HG03571 (cell line): ENCODE measurements around the gene RPAP2.
"Not testable (repeated sequence)": the region's sequence is repeated elsewhere in the genome, so short reads cannot be mapped to it uniquely, and the experiment has no call there.

ENCODE experiments used
- ATAC-seq: cut with Tn5 transposase; IDR thresholded peaks from one replicate; pipeline ENCODE4 v1.9.1; 2021; ENCODE audit not compliant: unreplicated experiment

RPAP2 gene

DNA sequence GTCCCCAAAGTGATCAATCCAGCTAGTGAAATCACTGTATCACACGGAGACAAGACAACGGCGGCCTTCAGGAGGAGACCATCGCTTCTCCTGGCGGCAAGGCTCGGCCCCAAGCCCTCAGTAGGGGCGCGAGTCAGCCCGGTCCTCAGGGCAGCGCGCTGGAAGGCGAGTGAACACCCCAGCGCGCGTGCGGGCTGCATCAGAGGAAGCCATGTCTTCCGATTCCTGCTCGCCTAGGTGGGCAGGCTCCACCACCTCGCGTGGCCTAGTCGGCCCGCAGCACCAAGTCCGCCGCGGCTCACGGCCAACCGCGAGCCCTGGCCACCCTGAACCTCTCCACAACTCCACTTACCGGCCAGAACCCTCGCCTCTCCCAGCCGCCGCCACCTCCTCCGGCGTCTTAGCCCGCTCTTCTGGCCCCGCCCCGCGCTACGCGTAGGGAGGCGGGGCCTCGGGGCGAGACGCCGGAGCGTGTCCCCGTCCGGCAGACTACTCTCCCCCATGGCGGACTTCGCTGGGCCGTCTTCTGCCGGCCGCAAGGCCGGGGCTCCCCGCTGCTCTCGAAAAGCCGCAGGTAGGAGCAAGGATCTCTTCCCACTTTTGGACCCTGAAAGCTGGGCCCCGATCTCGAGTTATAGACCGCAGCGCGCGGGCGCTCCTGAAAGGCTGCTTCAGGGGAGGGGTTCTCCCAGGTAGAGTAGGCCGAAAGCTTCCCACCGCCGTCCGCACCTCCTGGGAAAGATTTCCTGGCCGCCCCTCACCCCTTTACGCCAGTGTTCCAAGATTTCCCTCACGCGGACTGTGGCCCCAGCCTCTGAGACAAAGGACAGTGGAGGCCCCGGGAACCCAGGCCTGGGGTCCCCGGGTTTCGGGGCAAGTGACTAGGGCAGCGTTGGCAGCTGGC, at the start of gene RPAP2, which contains the start of gene GLMN:
TSS of gene RPAP2 (plus strand) at position 487 of the 904 bp plus-strand sequence. CDS start at position 502, 15 bp downstream.
TSS of gene GLMN (minus strand) at position 415 of the 904 bp plus-strand sequence. CDS start 988 bp downstream, outside the sequence.
- peak; percentile 99 for ATAC-seq

DNA sequence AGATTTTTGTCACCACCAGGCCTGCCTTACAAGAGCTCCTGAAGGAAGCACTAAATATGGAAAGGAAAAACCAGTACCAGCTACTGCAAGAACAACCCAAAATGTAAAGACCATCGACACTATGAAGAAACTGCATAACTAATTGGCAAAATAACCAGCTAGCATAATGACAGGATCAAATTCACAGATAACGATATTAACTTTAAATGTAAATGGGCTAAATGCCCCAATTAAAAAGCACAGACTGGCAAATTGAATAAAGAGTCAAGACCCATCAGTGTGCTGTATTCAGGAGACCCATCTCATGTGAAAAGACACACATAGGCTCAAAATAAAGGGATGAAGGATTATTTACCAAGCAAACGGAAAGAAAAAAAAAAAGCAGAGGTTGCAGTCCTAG, 44.1 kb upstream of the RPAP2 start:
- not testable (repeated sequence) for ATAC-seq

DNA sequence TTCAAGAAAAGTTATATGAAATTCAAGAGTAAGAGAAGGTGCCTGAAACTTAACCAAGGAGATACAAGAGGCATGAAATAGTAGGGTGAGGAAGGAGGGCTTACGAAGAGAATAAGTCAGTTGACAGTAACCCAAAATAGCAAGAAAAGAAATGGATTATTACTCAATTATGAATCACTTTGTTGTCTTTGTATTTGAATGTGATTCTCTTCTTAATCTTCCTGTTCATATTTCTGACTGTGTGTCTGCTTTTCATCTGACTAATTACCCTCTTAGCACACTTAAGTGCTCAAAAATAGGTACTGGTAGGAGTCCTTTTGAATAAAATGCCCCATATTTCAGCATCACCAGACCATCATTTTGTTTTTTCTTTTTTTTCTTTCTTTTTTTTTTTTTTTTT, 39.5 kb upstream of the RPAP2 start:
- ATAC-seq, result no peak

DNA sequence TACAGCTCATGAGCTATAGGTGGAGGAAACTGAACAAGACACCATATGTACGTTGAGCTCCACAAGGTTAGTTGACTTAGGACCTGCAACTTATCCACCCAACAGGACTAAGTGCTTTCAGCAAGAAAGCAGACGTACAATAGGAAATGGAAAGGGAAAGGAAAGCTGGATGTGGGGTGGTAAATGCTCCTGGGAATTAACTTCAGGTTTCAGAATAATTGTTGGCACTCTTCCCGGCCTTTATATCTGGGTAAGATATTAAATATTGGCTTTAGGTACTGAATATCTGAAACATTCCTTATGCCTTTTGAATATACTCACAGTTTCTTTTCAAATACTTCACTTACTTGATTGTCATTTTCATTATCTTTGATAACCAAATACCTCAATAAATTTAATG, 36.3 kb upstream of the RPAP2 start:
- ATAC-seq, result no peak

DNA sequence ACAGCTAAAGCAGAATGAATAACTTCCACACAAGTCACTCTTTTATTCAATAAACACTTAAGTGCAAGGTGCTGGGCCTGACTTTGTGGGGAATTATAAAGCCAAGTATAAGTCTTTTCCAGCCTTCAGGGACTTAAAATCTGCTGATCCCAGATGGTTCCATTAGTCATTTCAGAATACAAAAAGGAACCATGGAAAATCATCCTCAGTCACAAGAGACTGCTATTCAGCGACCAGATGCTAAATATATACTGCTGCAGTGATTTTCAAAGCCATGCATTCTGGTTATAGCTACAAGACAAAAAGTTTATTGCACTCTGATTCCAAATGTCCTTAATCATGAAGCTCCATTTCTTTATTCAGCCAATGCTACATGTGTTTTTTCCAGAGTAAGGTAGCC, 25.8 kb upstream of the RPAP2 start:
- ATAC-seq, result no peak

DNA sequence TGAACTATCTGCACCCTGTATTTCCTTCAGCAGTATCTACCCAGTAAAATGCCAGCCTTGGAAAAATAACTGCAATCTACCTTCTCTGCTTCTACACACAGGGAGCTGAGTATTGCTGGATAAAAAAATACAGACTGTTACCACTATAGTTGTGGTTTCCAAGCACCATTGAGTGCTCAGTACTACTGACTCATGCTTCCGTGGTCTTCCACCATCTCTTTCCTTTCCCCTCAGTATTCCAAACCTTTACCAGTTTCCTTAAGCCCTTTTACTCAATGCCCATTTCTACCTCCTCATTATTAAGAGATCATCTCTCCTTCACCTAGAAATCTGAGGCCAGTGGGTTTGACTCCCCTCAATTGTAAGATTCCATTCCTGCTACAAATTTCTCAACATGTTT, 23.9 kb upstream of the RPAP2 start:
- no peak for ATAC-seq

DNA sequence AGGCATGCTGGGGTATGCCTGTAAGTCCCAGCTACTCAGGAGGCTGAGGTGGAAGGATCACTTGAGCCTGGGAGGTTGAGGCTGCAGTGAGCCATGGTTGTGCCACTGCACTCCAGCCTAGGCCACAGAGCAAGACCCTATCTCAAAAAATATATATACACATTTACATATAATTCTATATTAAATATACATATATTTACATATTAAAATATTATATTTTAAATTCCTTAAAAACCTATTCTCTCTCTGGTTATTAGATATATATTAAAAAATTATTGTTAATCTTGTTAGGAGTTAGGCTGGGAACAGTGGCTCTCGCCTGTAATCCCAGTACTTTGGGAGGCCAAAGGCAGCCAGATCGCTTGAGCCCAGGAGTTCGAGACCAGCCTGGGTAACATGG, 22.8 kb upstream of the RPAP2 start:
- ATAC-seq, result no peak

DNA sequence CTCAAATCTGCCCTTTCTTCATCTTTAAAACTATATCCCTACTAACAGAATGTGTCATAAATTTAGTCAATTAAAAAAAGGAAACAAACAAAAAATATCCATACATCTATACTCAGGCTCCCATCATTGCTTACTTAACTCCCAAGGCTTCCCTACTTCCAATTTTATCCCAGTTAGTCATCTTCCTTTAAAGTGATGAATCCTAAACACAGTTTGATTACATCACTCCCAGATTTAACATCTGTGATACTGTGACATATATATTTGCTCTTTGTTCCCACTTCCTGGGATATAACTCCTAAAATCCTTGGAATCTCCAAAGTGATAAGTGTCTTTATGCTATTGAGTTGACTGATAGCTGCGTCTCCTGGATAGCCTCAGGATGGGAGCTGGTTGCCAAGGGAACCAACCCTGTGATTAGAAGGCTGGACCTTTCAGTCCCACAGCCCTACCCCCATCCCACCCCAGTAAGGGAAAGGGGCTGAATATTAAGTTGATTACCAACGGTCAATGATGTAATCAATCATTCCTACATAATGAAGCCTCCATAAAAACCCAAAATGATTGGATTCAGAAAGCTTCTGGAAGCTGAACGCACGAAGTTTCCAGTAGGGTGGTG, 21.6 kb upstream of the RPAP2 start:
- no peak for ATAC-seq

DNA sequence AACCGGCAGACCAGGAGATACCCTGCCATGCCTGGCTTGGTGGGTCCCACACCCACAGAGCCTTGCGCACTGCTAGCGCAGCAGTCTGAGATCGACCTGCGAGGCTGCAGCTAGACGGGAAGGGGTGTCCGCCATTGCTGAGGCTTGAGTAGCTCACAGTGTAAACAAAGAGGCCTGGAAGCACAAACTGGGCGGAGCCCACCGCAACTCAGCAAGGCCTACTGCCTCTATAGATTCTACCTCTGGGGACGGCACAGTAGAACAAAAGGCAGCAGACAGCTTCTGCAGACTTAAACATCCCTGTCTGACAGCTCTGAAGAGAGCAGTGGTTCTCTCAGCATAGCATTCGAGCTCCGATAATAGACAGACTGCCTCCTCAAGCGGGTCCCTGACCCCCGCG, 19.1 kb upstream of the RPAP2 start:
- not testable (repeated sequence) for ATAC-seq

DNA sequence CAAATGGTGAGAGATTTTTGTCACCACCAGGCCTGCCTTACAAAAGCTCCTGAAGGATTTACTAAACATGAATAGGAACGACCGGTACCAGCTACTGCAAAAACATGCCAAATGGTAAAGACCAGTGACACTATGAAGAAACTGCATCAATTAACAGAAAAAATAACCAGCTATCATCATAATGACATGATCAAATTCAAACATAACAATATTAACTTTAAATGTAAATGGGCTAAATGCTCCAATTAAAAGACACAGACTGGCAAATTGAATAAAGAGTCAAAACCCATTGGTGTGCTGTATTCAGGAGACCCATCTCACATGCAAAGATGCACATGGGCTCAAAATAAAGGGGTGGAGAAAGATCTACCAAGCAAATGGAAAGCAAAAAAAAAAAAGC, 17.4 kb upstream of the RPAP2 start:
- ATAC-seq, result not testable (repeated sequence)

DNA sequence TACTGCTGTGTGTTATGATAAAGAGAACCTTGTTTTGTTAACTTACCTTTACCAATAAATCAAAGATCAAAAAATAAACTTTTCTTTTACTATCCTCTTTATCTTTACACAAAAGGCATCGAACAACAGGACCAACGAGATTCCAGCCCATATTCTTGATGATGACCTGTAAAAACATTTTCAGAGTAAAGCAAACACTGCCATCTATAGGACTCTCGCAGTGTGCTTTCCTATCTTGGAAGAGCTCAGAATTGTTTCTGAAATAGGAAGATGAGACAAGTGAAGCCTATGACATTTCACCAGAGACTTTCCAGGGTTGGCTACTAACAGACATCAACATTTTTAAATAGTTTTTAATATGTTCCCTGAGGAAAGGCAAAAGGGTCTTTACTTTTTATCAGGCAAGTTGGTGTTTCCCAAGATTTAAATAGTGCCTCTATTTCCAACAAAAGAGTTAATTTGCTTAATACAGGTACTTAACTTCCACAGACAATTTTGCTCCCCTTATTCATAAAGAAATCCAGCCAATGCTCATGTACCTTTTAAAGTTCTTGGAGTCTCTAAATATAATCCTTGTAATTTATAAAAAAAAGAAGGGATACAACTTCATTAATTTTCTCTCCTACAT, 7.4 kb upstream of the RPAP2 start:
- peak; percentile 47 for ATAC-seq

DNA sequence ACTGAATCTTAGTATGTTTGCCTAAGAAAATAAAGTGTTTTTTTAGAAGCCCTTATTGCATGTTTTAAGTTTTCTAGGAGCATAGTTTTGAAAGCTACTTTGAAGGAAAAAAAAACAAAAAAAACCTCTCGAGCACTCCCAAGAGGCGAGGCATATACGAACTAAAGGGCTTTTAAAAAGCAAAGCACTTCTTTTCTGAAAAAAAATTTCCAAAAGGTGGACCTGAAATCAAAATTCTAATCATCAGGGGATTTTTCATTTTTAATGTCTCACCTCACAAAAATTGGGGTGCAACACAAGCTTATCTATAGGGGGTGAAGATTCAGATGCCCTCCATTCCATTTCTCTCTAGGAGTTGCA, 666 bp upstream of the RPAP2 start:
- no peak for ATAC-seq

DNA sequence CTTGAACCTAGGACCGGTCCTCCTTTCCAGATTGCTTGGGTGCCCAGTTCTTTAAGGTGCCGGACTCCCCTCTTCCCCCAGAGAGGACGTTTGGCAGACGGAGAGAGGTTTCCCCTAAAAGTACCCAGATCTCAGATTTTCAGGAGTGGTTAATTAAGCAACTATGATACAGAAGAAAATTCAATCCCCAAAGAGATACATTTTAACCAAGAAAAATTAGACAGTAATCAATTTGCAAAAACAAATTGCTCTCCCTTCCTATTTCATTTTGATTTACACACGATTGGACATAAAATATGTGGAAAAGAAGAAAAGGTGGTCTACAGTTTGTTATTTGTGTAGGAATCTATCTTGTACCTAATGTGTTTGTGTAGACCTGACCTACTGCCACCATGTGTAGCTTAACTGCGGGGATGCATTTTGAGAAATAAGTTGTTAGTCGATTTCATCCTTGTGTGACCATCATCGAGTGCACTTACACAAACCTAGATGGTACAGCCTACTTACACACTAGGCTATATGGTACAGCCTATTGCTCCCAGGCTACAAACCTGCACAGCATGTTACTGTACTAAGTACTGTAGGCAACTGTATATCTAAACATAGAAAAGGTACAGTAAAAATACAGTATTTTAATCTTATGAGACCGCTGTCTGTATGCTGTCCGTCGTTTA, 755 bp downstream of the RPAP2 start:
- no peak for ATAC-seq

DNA sequence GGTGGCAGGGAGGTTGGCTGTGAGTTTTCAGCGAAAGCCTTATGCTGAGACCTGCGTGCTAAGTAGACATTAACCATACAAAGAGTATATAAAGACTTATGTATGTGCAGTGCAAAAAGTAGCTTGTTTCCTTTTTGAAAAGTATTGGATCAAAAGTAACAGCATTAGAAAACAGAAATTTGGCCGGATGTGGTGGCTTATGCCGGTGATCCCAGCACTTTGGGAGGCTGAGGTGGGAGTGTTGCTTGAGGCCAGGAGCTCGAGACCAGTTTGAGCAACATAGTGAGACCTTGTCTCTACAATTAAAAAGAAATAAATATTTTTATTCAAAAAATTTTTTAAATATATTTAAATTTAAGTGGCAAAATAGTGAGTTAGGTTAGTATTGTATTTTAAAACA, 2.2 kb downstream of the RPAP2 start:
- no peak for ATAC-seq

DNA sequence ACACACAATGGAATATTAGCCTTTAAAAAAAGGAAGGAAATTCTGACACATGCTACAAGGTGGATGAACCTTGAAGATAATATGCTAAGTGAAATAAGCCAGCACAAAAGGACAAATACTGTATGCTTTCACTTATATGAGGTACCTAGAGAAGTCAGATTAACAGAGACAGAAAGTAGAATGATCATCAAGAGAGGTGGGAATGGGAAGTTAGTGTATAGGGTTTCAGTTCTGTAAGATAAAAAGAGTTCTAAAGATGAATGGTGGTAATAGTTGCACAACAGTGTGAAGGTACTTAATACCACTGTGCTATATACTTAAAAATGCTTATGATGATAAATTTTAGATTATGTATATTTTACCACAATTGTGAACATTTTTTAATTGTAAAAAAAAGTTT, 7.2 kb downstream of the RPAP2 start:
- no peak for ATAC-seq

DNA sequence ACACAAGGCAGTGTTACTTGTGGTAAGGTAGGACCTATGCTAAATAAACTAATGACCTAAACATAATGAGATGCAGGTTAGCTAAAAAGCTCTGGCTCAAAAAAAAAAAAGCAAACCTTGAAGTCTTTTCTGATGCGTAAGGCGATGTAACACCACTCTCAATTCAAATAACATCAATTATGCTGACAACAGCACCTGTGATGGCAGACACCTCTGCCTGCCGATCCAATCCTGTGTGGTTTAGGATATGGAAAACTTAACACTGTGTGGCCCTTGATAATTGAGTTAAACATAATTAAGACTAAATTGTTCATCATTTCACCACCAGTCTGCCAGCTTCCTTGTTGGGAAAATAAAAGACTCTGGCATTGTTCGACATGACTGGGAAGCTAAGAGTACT, 9.1 kb downstream of the RPAP2 start:
- no peak for ATAC-seq

DNA sequence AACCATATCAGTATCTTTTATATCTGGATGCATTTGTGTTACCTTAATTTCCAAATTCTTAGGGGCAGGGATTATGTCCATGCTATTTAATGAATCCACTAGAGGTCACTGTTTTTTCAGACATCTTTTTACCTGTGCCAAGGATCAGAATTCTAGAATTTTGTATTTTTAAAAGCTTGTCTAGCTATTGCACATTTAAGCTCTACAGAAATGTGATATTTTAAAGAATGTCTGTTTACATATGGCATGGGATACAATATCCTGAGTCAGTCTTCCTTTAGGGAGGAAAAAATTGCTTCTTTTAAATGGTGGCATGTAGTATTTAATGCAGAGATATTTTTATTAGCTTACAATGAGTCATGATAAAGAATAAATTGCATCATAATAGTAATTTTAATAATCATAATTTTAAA, 11.3 kb downstream of the RPAP2 start:
- ATAC-seq, result no peak

DNA sequence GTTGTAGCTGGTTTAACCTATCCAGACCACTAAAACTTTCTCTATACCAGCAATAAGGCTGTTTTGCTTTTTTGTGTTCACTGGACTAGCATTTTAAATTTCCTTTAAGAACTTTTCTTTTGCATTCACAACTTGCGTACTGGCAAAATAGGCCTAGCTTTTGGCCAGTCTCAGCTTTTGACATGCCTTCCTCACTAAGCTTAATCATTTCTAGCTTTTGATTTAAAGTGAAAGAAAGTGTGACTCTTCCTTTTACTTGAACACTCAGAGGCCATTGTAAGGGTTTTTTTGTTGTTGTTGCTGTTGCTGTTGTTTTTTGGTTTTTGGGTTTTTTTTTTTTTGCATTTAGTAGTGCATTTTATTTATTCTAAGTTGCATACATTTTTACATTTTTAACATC, 15.2 kb downstream of the RPAP2 start:
- ATAC-seq, result no peak

DNA sequence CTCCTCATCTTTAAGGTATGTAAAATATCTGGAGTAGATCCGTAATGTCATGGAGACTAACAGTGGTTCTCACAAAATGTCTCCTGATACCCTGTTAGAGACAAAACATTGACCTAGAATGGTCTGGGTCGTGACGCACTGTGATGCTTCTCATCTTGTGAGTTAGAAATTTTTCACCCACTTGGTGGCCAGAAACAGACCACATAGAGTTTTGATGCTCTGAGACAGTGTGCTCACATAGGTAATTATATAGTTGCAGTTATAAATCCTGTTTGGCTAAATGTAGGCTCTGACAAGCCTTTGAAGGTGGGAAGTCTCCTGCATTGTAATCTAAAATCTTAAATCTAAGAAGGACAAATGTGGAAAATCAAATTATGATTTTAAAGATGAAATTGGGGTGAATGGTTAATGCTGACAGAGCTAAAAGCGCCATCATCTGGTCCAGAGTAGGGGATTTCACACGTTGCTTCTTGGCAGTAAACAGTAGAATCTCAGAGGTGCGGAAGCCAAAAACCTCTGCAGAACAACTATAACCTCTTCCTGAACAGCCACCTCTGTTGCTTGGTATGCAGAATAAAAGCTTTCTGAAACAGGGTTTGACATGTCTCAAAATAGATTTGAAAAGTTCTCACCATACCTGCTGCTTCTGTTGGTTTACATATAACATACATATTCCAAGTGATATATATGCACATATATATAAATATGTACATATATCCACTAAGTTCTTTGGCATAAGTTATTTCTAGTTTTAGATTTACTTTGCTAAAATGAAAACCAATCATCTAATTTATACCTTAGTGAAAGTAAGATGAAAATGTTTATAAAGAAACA, 17.1 kb downstream of the RPAP2 start:
- ATAC-seq, result no peak

DNA sequence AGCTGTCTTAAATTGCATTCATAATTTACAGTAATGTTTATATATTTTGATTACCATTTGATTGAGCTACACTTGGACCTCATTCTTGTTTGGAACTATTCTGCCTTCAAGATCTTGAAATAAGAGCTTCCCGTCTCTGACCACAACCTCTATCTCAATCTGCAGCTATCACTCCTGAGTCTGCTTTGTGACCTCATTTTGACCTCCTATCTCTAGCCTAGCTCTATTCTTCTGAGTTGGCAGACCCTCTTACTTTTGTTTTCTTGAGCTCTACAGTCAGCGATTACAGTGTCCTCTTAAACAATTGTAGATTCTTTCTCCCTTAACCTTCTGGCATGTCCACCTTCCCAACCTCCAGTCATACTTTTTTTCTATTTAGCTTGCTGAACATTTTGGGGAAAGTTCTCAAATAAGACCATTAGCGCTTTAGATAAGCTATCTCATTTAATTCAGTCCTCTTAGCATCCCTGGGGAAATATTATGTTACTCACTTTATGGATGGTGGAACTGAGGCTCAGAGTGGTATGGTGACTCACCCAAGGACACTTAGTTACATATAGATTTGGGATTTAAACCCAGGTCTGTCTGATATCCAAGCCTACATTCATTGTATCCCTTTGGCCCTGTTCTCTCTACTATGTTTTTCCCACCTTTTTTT, 19.1 kb downstream of the RPAP2 start:
- ATAC-seq, result no peak
